ENCODE measurements around the gene MAGIX. TPM values are rescaled to one million over a fixed set of nuclear protein-coding genes. Genes with fewer than 3 reads are reported as not detected.

Gene MAGIX
- total and polyA plus RNA-seq, 2 experiments from 2014 or later: 0.66 to 0.83 TPM

- Histone ChIP-seq H3K79me2 (replicated peaks; ENCODE audit: insufficient read depth) (no peaks in the 10 kb centered on the region), H2AFZ (no peak overlapping the region), H3K36me3 (ENCODE audit: insufficient read depth) (no peaks in the 10 kb centered on the region), H3K4me1 (ENCODE audit: insufficient read depth) (no peaks in the 10 kb centered on the region; the same call in 1 of the 2 replicates), H4K20me1 (replicated peaks; ENCODE audit: insufficient read depth) (no peaks in the 10 kb centered on the region), H3K4me2 (no peak overlapping the region), H3K27ac (ENCODE audit: low read depth) (no peak overlapping the region), H3K4me3 (no peak overlapping the region), H3K9me2 (ENCODE audit: insufficient read depth) (no peaks in the 10 kb centered on the region), H3K27me3 (ENCODE audit: insufficient read depth) (no peaks in the 10 kb centered on the region), H3F3A (replicated peaks; ENCODE audit: low read depth) (no peaks in the 10 kb centered on the region)
- no peaks in the 10 kb centered on the region for H3K9me3 Mint-ChIP-seq
- TF ChIP-seq ZNF114 (CRISPR knock-in tag; IDR thresholded peaks at IDR 0.05) (no peak), JUNB (IDR thresholded peaks at IDR 0.05; ENCODE audit: unreplicated experiment) (no peak), EZH2phosphoT487 (IDR thresholded peaks at IDR 0.05; ENCODE audit: unreplicated experiment) (no peak), CTCF (conservative IDR thresholded peaks at IDR 0.05; ENCODE audit: low read depth in 2 of 2) (no peak), EZH2 (IDR thresholded peaks at IDR 0.05; ENCODE audit: low read depth, unreplicated experiment) (no peak), REST (IDR thresholded peaks at IDR 0.05; ENCODE audit: unreplicated experiment) (no peak), STAT1 (IDR thresholded peaks at IDR 0.05; ENCODE audit: unreplicated experiment) (no peak), CREB1 (CRISPR knock-in tag; IDR thresholded peaks at IDR 0.05; ENCODE audit: low read depth) (no peak), ETS1 (IDR thresholded peaks at IDR 0.05) (no peak), POLR2AphosphoS5 (IDR thresholded peaks at IDR 0.05; ENCODE audit: low read depth) (no peak), ZNF462 (CRISPR knock-in tag; IDR thresholded peaks at IDR 0.05) (no peak), ZNF331 (CRISPR knock-in tag; IDR thresholded peaks at IDR 0.05; ENCODE audit: low read depth) (no peak), NANOG (IDR thresholded peaks at IDR 0.05; ENCODE audit: borderline replicate concordance) (no peak)
- H3K36me3 Mint-ChIP-seq (ENCODE audit: low read depth): no peaks in the 10 kb centered on the region
- ATAC-seq: no peak
- DNase-seq (ENCODE audit: low spot score): no peak
- H3K27ac Mint-ChIP-seq: no peak overlapping the region
- H3K4me1 Mint-ChIP-seq: no peaks in the 10 kb centered on the region; the same call in 2 of the 3 replicates
- no peak overlapping the region for H3K4me3 Mint-ChIP-seq
- H3K27me3 Mint-ChIP-seq (ENCODE audit: insufficient read depth, low read depth, poor library complexity): peaks cover 2% of the 10 kb centered on the region
Observed at GRCh38 chrX:49211074-49211473, 48.5 kb downstream of the MAGIX start.
